Endodermal cell (in vitro differentiated cells): ENCODE results near the gene HOXA1. TPM values are rescaled to one million over a fixed set of nuclear protein-coding genes. Genes with fewer than 3 reads are reported as not detected.
A peak's percentile ranks its signal among the peaks of the same experiment; 100 is the strongest.

Experiments used
- DNase-seq: peaks from one replicate; pipeline ENCODE4 v3.0.0-alpha.2; 2017
- H3K27ac ChIP-seq: 2 replicates; pipeline ENCODE4 v1.5.1; 2013; ENCODE audit warnings: mild to moderate bottlenecking, low read depth, low read length, moderate library complexity
- H3K27me3 ChIP-seq: 2 replicates; pipeline ENCODE4 v1.6.1; 2013; ENCODE audit warnings: mild to moderate bottlenecking, low read length, moderate library complexity; ENCODE audit not compliant: insufficient read depth, control insufficient read depth, poor library complexity, severe bottlenecking
- H3K36me3 ChIP-seq: 2 replicates; pipeline ENCODE4 v1.7.0; 2013; ENCODE audit warnings: mild to moderate bottlenecking, low read length, moderate library complexity; ENCODE audit not compliant: control insufficient read depth, insufficient read depth
- H3K4me1 ChIP-seq: one replicate; pipeline ENCODE4 v1.7.0; 2013; ENCODE audit warnings: low read length; ENCODE audit not compliant: control insufficient read depth, insufficient read depth
- H3K4me3 ChIP-seq: 2 replicates; pipeline ENCODE4 v1.5.1; 2013; ENCODE audit warnings: mild to moderate bottlenecking, low read length, moderate library complexity
- H3K9ac ChIP-seq: 2 replicates; pipeline ENCODE4 v1.6.1; 2013; ENCODE audit warnings: mild to moderate bottlenecking, low read length, moderate library complexity; ENCODE audit not compliant: poor library complexity, severe bottlenecking; ENCODE audit errors: extremely low read depth
- H3K9me3 ChIP-seq: 2 replicates; pipeline ENCODE4 v1.6.1; 2013; ENCODE audit warnings: mild to moderate bottlenecking, low read length, moderate library complexity; ENCODE audit not compliant: control insufficient read depth
- H3K27ac Mint-ChIP-seq: 2 replicates; pipeline ENCODE4 v1.8.0; 2020; ENCODE audit warnings: mixed read lengths
- H3K27me3 Mint-ChIP-seq: 2 replicates; pipeline ENCODE4 v1.8.0; 2021; ENCODE audit warnings: mild to moderate bottlenecking, mixed read lengths; ENCODE audit not compliant: insufficient read depth
- H3K36me3 Mint-ChIP-seq: 2 replicates; pipeline ENCODE4 v1.8.0; 2020; ENCODE audit warnings: low read depth, mixed read lengths
- H3K4me1 Mint-ChIP-seq: 2 replicates; pipeline ENCODE4 v1.8.0; 2020; ENCODE audit warnings: mixed read lengths
- H3K4me3 Mint-ChIP-seq: 2 replicates; pipeline ENCODE4 v1.8.0; 2020; ENCODE audit warnings: mild to moderate bottlenecking, moderate library complexity, mixed read lengths
- H3K9me3 Mint-ChIP-seq: 2 replicates; pipeline ENCODE4 v1.8.0; 2020; ENCODE audit warnings: mild to moderate bottlenecking, mixed read lengths
- CTCF ChIP-seq: fragments of 200-600 bp; sonication (generic); conservative IDR thresholded peaks from 2 replicates; pipeline ENCODE4 v1.5.0; 2021; ENCODE audit warnings: antibody characterized with exemption, mild to moderate bottlenecking
- WGBS, 2 experiments: methylation state at CpG; one replicate each; pipeline versions ENCODE4 v1.1.5 to v1.1.7; 2013; ENCODE audit warnings: missing lambda C conversion rate in 2 of 2, mixed read lengths in 1 of 2; ENCODE audit not compliant: insufficient coverage in 1 of 2, insufficient read length in 1 of 2; 5-methylcytosine and 5-hydroxymethylcytosine counted together
- total RNA-seq, 2 donors: library from RNA; stranded (reverse); fragmentation: NEBNext Ultra II Directional in 1 of 2; extraction: Animal tissue kit (Norgen Biotek cat#: 25700) in 1 of 2; gene quantifications; 2 replicates in 1 of 2; 3 replicates in 1 of 2; pipeline ENCODE4 v1.2.1, GENCODE V29; 2021

The HOXA1 gene
- total RNA-seq, 2 donors from 2014 or later = not detected

- H3K9ac ChIP-seq = no peak overlapping the region
- no peaks in the 10 kb centered on the region for H3K36me3 ChIP-seq
- peak overlapping the region; percentile 96 for H3K27ac ChIP-seq
- WGBS, 2 experiments = 5% methylated on average over 15 to 35 of the region's 35 CpGs
- Mint-ChIP-seq H3K4me3 (no peak overlapping the region), H3K27me3 (peaks cover 100% of the 10 kb centered on the region), H3K27ac (no peak overlapping the region), H3K4me1 (peaks cover 19% of the 10 kb centered on the region), H3K36me3 (no peaks in the 10 kb centered on the region), H3K9me3 (peaks cover 2% of the 10 kb centered on the region)
- H3K4me1 ChIP-seq = peaks cover 4% of the 10 kb centered on the region
- peak overlapping the region; percentile 39 for H3K4me3 ChIP-seq
- peaks cover 100% of the 10 kb centered on the region for H3K27me3 ChIP-seq
- DNase-seq = peak; percentile 66
- no peaks in the 10 kb centered on the region for H3K9me3 ChIP-seq
- TF ChIP-seq CTCF = no peak
Measured at GRCh38 chr7:27103489-27104226, 7.9 kb upstream of the HOXA1 start.

- no peak within 1 kb of the TSS for H3K9ac ChIP-seq
Measured at GRCh38 chr7:27102581-27103442, 7.0 kb upstream of the HOXA1 start, which contains the start of gene HOXA2. HOXA2 (minus strand) TSS chr7:27102683; CDS start chr7:27102500, 183 bp downstream.

More at GRCh38 chr7:27102581-27103442, 7.0 kb upstream of the HOXA1 start, which contains the start of gene HOXA2:
- Mint-ChIP-seq H3K27ac (no peak within 1 kb of the TSS), H3K4me3 (no peak within 1 kb of the TSS), H3K27me3 (peaks cover 100% of the 10 kb centered on the region), H3K4me1 (peaks cover 16% of the 10 kb centered on the region), H3K36me3 (no peaks in the 10 kb centered on the region), H3K9me3 (peaks cover 2% of the 10 kb centered on the region)
- DNase-seq = peak; percentile 67
- peaks cover 4% of the 10 kb centered on the region for H3K4me1 ChIP-seq
- 4 to 7% methylated on average over 7 to 29 of the region's 29 CpGs for WGBS, 2 experiments
- H3K27ac ChIP-seq = peak within 1 kb of the TSS; percentile 96
- H3K4me3 ChIP-seq = peak within 1 kb of the TSS; percentile 61
- H3K36me3 ChIP-seq = no peaks in the 10 kb centered on the region
- H3K9me3 ChIP-seq = no peaks in the 10 kb centered on the region
- H3K27me3 ChIP-seq = peaks cover 100% of the 10 kb centered on the region
- no peak for TF ChIP-seq CTCF
